GM12872 (cell line): Measurements from ENCODE around the gene PRSS57.

ENCODE experiments used
- TF ChIP-seq, protein P1 (sequence below): IDR thresholded peaks from 3 replicates; pipeline ENCODE4 v1.5.1; 2011; ENCODE audit warnings: low read depth, mild to moderate bottlenecking, low read length, moderate library complexity; ENCODE audit not compliant: insufficient read depth

PRSS57 gene

DNA sequence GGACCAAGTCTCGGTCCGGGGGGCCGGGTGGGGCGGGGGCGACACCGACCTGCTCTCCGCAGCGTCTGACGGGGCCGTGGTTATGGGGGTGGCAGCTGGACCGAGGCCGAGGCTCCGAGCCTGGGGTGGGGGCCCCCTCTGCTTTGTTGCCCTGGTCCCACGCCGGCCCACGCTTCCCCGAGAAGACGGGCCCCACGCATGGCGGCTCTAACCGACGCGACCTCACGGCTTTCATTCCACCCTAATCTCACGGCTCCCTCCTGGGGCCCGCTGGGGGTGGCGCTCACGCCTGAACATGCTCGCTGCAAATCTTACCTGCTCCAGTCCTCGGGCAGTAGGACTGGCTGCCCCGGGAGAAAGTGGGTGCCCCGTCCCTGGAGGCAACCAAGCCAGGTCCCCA lies 40.9 kb upstream of the PRSS57 start:
- TF ChIP-seq, protein P1, sequence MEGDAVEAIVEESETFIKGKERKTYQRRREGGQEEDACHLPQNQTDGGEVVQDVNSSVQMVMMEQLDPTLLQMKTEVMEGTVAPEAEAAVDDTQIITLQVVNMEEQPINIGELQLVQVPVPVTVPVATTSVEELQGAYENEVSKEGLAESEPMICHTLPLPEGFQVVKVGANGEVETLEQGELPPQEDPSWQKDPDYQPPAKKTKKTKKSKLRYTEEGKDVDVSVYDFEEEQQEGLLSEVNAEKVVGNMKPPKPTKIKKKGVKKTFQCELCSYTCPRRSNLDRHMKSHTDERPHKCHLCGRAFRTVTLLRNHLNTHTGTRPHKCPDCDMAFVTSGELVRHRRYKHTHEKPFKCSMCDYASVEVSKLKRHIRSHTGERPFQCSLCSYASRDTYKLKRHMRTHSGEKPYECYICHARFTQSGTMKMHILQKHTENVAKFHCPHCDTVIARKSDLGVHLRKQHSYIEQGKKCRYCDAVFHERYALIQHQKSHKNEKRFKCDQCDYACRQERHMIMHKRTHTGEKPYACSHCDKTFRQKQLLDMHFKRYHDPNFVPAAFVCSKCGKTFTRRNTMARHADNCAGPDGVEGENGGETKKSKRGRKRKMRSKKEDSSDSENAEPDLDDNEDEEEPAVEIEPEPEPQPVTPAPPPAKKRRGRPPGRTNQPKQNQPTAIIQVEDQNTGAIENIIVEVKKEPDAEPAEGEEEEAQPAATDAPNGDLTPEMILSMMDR, result no peak

DNA sequence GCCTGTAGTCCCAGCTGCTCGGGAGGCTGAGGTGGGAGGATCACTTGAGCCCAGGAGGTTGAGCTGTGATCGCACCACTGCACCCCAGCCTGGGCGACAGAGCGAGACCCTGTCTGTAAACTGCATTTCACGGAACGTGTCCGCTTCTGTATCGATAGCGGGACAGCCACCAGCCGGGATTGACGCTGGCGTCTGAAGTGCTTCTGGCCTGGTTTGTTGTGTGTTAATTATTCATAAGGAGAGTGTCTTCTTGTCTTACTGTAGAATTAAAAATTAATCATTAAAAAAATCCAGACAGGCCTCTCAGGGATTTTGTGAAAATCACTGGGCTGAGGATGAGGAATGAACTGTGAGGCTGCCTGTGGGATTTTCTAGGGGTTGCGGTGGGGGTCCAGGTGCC lies 39.5 kb upstream of the PRSS57 start:
- TF ChIP-seq, protein P1, result no peak

DNA sequence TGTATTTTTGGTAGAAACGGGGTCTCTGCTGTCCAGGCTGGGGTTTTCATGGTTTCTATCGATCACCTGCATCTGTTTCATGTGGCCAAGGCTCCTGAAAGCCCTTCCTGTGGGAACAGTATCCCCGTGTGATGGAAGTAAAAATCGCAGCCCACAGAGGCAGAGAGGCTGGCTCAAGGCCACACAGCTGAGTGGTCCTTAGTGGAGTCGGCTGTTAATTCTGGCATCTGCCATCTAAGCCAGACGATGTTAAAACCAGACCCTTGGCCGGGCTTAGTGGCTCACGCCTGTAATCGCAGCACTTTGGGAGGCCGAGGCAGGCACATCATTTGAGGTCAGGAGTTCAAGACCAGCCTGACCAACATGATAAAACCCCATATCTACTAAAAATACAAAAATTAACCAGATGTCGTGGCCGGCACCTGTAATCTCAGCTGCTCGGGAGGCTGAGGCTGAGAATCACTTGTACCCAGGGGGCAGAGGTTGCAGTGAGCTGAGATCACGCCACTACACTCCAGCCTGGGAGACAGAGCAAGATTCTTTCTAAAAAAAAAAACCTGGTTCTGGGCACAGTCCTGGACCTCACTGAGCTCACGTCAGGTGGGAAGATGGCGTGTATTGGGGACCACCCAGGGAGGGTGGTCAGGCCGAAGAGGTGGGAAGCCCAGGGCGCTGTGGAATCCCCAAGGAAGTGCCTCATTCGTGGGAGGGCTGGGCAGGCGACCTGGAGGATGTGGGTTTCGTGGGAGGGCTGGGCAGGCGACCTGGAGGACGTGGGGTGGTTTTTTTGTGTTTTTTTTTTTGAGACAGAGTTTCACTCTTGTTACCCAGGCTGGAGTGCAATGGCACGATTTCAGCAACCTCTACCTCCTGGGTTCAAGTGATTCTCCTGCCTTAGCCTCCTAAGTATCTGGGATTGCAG lies 37.2 kb upstream of the PRSS57 start:
- TF ChIP-seq, protein P1, result no peak

DNA sequence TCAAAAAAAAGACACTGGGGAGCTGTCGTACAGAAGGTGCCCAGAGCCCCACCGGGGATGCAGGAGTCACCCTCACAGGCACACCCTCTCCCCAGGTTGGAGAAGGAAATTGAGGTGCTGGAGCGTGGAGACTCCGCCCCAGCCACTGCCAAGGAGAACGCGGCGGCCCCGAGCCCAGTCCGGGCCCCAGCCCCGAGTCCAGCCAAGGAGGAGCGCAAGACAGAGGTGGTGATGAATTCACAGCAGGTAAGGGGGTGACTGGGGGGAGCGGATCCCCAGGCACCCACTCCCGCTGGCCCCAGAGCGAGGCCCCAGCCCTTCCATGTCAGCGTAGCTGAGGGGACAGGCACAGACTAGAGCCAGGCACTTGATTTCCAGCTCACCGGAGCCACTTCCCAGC lies 35.7 kb upstream of the PRSS57 start:
- TF ChIP-seq, protein P1, result no peak

DNA sequence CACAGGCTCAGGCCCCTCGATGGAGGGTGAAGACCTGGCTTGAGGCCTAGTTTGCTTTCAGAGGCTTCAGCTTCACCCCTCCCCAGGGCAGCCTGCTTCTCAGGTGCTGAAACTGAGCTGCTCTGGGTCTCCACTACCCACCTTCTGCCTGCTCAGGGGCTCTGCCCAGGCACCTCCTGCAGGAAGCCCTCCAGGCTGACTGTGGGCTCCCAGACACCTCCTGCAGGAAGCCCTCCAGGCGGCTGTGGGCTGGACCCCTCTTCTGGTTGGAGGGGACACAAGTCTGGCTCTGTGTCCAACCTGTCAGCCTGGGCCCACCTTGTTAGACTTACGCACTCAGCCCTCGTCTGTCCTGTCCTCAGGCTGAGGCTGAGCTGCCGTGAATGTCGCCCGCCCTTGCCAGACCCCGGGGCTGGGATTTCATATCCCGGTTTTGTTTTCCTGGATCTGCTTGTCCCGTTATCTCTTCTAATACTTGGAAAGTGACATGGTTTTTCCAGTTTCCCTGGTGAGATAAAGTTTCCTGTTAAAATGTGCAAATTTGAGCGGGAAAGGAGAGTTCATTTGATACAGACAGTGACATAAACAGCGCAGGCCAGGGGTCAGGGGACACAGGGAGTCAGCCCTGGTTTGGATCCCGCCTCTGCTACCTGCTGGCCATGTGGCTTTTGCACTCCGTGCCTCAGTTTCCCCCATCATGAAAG lies 34.9 kb upstream of the PRSS57 start:
- TF ChIP-seq, protein P1, result no peak

DNA sequence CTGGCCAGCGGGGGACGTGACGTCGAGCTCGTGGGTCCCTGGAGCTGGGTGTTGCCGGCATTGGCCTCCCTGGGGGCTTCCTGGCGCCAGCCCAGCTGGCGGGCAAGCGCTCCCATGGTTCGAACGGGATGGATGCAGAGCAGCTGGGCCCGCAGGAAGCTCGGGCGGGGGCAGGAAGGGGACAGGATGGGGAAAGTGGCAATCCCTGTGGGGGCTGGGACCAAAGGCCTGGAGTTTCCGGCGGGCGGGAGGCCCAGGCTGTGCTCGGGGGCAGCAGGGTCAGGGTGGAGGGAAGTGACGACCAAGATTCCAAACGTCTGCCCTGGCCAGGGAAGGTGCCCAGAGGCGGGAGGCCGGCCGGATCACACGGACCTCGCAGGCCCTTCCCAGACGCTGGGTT lies 32.8 kb upstream of the PRSS57 start:
- TF ChIP-seq, protein P1, result no peak
